Left colon (tissue), 2 donors: Measurements from ENCODE around the gene B3GNT5. TPM values are rescaled to one million over a fixed set of nuclear protein-coding genes. Genes with fewer than 3 reads are reported as not detected.
A peak's percentile ranks its signal among the peaks of the same experiment; 100 is the strongest.

ENCODE experiments used
- ATAC-seq: fragments of 200-7000 bp; cut with Tn5 transposase; one replicate; pipeline ENCODE4 v1.9.1; 2020; ENCODE audit warnings: mild to moderate bottlenecking, moderate library complexity
- DNase-seq, 2 donors: peaks; one replicate each; pipeline ENCODE4 v3.0.0-alpha.2; 2020
- intact Hi-C, 2 donors: fragments of 100-400 bp; cut with DNase I in 1 of 2; cut with micrococcal nuclease in 1 of 2; formaldehyde crosslinking; loops; one replicate each; pipeline versions ENCODE4 v1.11.2 to v1.14.0; 2022; cut with DNase I, micrococcal nuclease
- total RNA-seq, 2 donors: library from RNA; stranded (reverse); fragmentation: NEBNext Ultra II Directional; extraction: Animal tissue kit (Norgen Biotek cat#: 25700); gene quantifications; one replicate each; pipeline ENCODE4 v1.2.1, GENCODE V29; 2021
- donor health status: DM: no; HTN: no; CAD: no.
- donor health status: DM: yes; HTN: yes; CAD: no.

Gene B3GNT5
- total RNA-seq, 2 donors from 2014 or later: 80.3 to 106 TPM

DNA sequence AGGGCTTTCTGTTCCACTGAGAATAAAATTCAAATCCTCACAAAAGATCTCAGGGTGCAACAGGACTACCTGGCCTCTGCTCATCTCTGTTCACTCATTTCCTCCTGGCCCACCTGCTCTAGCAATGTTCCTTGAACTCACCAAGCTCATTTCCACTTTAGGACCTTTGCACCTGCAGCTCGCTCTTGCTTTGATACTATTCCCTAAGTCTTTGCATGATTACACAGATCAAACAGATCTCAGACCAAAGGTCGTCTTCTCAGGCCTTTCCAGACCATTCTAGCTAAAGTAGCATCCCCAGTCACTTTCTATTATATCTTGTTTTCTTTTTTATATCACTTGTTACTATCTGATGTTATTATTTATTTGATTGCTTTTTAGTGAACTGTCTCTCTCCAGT, 54.7 kb downstream of the B3GNT5 start:
- DNase-seq (peak; percentile 53 to 74), ATAC-seq (peak; percentile 71)

DNA sequence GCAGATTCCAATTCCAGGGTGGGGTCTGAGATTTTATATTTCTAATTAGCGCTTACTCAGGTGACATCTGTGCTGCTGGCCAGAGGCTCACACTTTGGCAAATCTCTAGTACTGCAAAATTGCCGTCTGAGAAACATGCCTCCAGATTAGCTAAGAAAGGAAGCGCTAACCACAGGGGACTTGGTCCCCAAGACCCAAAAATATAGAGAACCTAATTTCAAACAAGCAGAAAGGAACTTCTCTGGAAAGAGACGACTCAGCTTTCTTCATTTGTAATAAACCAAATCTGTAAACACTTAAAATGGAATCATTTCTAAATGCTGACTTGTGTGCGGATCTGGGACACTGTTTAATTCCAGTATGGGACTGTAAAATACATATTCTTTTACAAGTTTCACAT, 55.7 kb downstream of the B3GNT5 start:
- no peak for DNase-seq
- ATAC-seq: no peak

More for the DNA sequence above, 54.7 kb downstream of the B3GNT5 start:
- intact Hi-C loops: no loop called here

DNA sequence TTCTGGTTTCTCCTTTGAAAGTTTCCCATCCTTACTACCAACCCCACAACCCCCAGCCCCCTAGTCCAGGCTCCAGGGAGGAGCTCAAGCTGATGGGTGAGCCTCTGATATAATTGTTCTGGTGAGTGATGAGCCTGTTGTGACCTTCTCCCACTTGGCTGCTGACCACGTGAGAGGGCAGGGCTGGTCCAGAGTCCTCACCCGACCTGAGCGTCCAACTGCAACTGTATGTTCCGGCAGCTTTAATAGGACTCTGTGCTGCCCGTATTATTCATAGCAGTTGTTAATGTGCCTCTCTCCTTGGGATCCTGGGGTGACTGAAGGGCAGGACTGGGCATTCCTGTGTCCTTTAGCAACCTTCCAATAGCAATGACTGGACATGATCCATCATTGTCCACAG, 56.2 kb downstream of the B3GNT5 start:
- intact Hi-C loops: no loop called here
- DNase-seq: peak; percentile 72 to 86
- peak; percentile 70 for ATAC-seq

More for the DNA sequence above, 55.7 kb downstream of the B3GNT5 start:
- intact Hi-C loops: no loop called here

DNA sequence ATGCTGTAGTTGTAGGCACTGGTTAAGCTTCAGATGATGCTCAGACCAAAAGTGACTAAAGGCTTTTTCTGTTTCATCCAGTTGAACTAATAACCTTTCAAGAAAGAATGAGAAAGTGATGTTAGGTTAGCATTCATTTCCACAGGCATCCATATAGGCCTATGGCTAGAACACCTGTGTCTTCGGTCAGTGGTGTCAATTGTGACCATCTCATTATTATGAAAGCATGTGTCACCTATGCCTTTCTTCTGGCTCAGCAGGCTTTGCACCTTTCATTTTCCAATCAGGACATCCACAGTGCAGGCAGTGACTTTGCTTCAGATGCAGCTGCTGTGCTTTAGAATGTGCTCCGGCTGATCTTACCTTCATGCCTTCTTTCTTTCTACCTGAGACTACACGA, 57.9 kb downstream of the B3GNT5 start:
- intact Hi-C loops: no loop called here

DNA sequence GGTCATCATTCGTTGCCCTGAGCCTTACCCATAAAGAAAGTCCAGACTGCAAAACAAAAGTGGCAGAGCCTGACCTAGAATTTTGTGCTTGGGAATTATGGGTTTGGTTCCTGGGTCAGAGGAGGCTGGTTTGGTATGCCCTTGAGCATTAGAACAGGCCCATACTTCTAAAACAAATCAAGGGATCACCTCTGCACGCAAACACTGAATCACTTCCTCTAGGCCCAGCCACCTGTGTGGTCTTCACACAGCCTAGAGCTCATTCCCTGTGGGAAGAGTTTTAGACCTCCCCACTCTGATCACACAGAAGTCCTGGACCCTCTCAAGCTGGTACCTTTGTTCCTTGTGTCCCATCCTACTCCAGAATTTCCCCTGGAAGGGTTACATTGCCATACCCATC, 59.4 kb downstream of the B3GNT5 start:
- intact Hi-C loops: no loop called here
- DNase-seq: no peak
- no peak for ATAC-seq

More for the DNA sequence above, 57.9 kb downstream of the B3GNT5 start:
- ATAC-seq: no peak
- DNase-seq: no peak

- intact Hi-C loops: no loop called here
- no peak for ATAC-seq
Measured at GRCh38 chr3:183313351-183313750, 60.3 kb downstream of the B3GNT5 start.

DNA sequence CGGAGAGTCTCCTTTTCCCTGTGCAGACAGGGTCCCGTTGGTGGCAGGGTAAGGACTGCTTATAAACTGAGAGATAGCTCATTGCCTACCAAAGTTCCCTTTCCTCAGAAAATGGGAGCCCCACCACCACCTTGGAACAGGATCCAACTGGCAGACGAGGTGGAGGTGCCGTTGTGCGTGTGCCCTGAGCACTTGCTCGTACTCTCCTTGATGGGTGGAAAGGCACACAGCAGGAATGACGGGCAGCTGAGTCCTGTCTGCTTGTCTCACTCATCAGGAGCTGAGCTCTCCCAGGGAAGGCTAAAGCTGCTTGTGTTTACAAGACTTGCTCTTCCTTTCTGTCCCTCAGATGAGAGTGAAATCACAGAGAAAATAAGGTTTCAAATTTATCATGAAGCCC, 60.7 kb downstream of the B3GNT5 start:
- intact Hi-C loops: no loop called here
- ATAC-seq (no peak), DNase-seq (no peak)

More at GRCh38 chr3:183313351-183313750, 60.3 kb downstream of the B3GNT5 start:
- no peak for DNase-seq

- peak; percentile 53 to 62 for DNase-seq
- intact Hi-C loops: no loop called here
- peak; percentile 91 for ATAC-seq
Measured at GRCh38 chr3:183315739-183316138, 62.7 kb downstream of the B3GNT5 start.

GRCh38 chr3:183317271-183317670, 64.2 kb downstream of the B3GNT5 start:
- no peak for DNase-seq
- intact Hi-C loops: no loop called here
- no peak for ATAC-seq

DNA sequence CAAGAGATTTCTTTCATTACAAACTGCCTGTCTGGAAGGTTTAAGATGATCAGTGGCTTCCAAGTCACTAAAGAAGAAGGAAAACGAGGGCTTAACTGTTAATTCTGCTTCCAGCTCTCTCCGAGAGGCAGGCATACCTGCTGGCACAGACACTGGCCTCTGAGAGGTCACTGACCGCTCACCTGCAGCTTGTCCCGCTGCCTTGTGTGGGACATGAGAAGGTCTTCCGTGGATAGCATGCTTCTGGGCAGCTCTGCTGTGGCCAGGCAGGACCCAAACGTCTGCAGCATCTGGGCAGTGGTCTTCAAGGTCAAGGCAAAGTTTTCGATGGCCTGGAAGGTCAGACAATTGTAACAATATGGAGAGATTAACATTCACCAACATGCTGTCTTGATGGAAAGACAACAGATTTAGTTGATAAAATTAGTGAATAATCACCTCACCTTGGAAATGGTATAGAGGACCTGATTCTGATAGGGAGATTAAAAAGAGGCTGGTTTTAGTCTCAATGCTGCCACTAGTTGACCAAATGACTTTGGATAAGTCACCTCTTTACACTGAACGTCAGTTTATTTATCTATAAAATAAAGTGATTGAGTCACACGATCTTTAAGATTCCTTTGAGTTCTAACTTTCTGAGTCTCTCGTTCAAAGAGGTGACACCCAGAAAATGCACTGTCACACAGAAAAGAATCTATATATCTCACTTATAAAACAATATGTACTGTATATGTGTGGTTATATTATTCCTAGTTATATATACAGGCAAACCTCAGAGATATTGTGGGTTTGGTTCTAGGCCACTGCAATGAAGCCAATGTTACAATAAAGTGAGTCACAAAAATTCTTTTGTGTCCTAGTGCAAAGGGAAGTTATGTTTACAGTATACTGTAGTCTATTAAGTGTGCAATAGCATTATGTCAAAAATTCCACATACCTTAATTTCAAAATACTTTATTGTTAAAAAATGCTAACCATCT, 65.1 kb downstream of the B3GNT5 start:
- intact Hi-C loops: no loop called here
- DNase-seq (no peak), ATAC-seq (peak; percentile 54)

- DNase-seq (no peak), ATAC-seq (no peak)
- intact Hi-C loops: no loop called here
Measured at GRCh38 chr3:183318877-183319276, 65.8 kb downstream of the B3GNT5 start.

DNA sequence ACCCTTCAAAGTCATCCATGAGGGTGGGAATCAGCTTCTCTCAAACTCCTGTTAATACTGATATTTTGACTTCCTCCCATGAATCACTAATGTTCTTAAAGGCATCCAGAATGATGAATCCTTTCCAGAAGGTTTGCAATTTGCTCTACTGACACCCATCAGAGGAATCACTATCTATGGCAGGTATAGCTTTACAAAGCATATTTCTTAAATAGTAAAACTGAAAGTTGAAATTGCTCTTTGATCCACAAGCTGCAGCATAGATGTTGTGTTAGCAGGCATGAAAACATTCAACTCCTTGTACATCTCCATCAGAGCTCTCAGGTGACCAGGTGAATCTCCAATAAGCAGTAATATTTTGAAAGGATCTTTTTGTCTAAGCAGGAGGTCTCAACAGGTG, 66.3 kb downstream of the B3GNT5 start:
- DNase-seq: no peak
- intact Hi-C loops: no loop called here
- ATAC-seq: no peak

Other genes with a start within 250 kb of the B3GNT5 start
- gene MCCC1, start 153.8 kb upstream of the B3GNT5 start, total RNA-seq: 10 to 100 TPM; 29.4 to 33.4 TPM
- under 1 TPM; 0.31 to 0.50 TPM for gene LAMP3, start 90.5 kb upstream of the B3GNT5 start, total RNA-seq
- 1 to 10 TPM in 1 of 2 donors, under 1 TPM in 1; 0.75 to 1.1 TPM for gene MCF2L2, start 175.4 kb downstream of the B3GNT5 start, total RNA-seq